ENCODE measurements around the gene STARD5. TPM values are rescaled to one million over a fixed set of nuclear protein-coding genes. Genes with fewer than 3 reads are reported as not detected.

Gene STARD5
- total RNA-seq, 2 experiments from 2014 or later, result 6.5 to 20.3 TPM

GRCh38 chr15:81292523-81293001, 31.4 kb downstream of the STARD5 start:
- peak overlapping the region; percentile 92 for H3K4me3 ChIP-seq (ENCODE audit: low read depth, low read length, poor library complexity, severe bottlenecking)
- no peaks in the 10 kb centered on the region for H4K20me1 ChIP-seq (ENCODE audit: insufficient read depth, low read length)
- peak; percentile 75 for DNase-seq (ENCODE audit: low spot score)
- H3K27ac ChIP-seq (ENCODE audit: low read depth, low read length, poor library complexity, severe bottlenecking), result peak overlapping the region; percentile 98
- BruUV-seq (replicated peaks), result no TSS peak
- H3K9me3 ChIP-seq (ENCODE audit: low read length), result no peaks in the 10 kb centered on the region
- ChIA-PET POLR2A (interaction anchor here (0.6 to 3.3 kb wide), 9 partner anchors 8 to 878 kb away, joined by 3 to 27 read pairs (median 6); partner anchors contain the start of gene STARD5), CTCF (ENCODE audit: unreplicated experiment) (no interaction called here)
- peaks cover 9% of the 10 kb centered on the region for H3K79me2 ChIP-seq (ENCODE audit: insufficient read depth, low read depth, low read length)
- H3K4me1 ChIP-seq (ENCODE audit: insufficient read depth, low read length, poor library complexity, severe bottlenecking), result peaks cover 69% of the 10 kb centered on the region
- intact Hi-C loops (cut with micrococcal nuclease; ENCODE audit: unreplicated experiment), result loop anchor here (1.0 to 10.0 kb wide), 5 partner anchors 8 to 752 kb away; partner anchors contain the start of genes MESD and MEX3B
- H3K36me3 ChIP-seq (ENCODE audit: insufficient read depth, low read length), result peaks cover 4% of the 10 kb centered on the region
- H2AFZ ChIP-seq (ENCODE audit: low read length), result peak overlapping the region; percentile 44; the same call in 1 of the 2 replicates
- H3K9me2 ChIP-seq (ENCODE audit: insufficient read depth, low read length), result no peaks in the 10 kb centered on the region
- no peak for TF ChIP-seq CTCF (conservative IDR thresholded peaks at IDR 0.05; ENCODE audit: low read length)
- no peak for TF ChIP-seq EZH2phosphoT487 (IDR thresholded peaks at IDR 0.05; ENCODE audit: borderline replicate concordance, low read depth, low read length)
- H3K4me2 ChIP-seq (ENCODE audit: low read length), result peak overlapping the region; percentile 91

DNA sequence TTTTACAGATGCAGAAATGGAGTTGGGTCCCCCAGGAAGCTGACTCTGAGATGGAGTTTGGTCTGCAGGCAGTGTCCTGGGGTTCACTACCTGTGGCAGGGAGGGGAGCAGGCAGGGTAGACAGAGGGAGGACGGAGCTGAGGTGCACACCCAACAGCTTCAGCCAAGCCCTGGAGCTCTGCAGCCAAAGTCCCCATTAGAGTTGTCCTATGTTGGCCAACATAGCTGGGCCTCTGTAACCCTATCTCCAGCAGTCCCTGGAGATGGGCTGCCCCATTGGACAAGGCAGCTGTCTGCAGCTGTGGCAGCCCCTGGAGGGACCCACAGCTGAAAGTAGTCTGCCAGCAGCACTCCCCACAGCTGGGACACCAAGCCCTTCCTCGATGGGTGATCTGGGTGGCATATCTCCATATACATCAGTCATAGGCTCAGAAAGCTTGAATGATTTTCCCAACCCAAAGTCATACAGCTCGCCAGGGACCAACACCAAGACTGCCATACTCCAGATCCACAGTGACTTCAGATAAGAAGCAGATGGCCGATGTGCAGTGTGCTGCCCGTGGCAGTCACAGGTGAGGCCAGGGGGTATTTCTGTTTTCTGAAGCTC, 31.9 kb downstream of the STARD5 start:
- POLR2A ChIA-PET, result interaction anchor here (0.6 to 3.3 kb wide), 12 partner anchors 9 to 879 kb away, joined by 3 to 27 read pairs (median 5); partner anchors contain the start of gene STARD5
- BruUV-seq (replicated peaks), result no TSS peak
- H4K20me1 ChIP-seq (ENCODE audit: insufficient read depth, low read length), result no peaks in the 10 kb centered on the region
- peak overlapping the region; percentile 92 for H3K4me3 ChIP-seq (ENCODE audit: low read depth, low read length, poor library complexity, severe bottlenecking)
- peaks cover 73% of the 10 kb centered on the region for H3K4me1 ChIP-seq (ENCODE audit: insufficient read depth, low read length, poor library complexity, severe bottlenecking)
- no peak for TF ChIP-seq EZH2phosphoT487 (IDR thresholded peaks at IDR 0.05; ENCODE audit: borderline replicate concordance, low read depth, low read length)
- peak overlapping the region; percentile 44; the same call in 1 of the 2 replicates for H2AFZ ChIP-seq (ENCODE audit: low read length)
- no peaks in the 10 kb centered on the region for H3K9me3 ChIP-seq (ENCODE audit: low read length)
- H3K79me2 ChIP-seq (ENCODE audit: insufficient read depth, low read depth, low read length), result peaks cover 3% of the 10 kb centered on the region
- H3K36me3 ChIP-seq (ENCODE audit: insufficient read depth, low read length), result peaks cover 1% of the 10 kb centered on the region
- H3K9me2 ChIP-seq (ENCODE audit: insufficient read depth, low read length), result no peaks in the 10 kb centered on the region
- DNase-seq (ENCODE audit: low spot score), result peak; percentile 56
- peak overlapping the region; percentile 98 for H3K27ac ChIP-seq (ENCODE audit: low read depth, low read length, poor library complexity, severe bottlenecking)
- intact Hi-C loops (cut with micrococcal nuclease; ENCODE audit: unreplicated experiment), result loop anchor here (2.0 to 10.0 kb wide), 3 partner anchors 25 to 753 kb away; partner anchors contain the start of genes MESD and MEX3B
- H3K4me2 ChIP-seq (ENCODE audit: low read length), result peak overlapping the region; percentile 91
- CTCF ChIA-PET (ENCODE audit: unreplicated experiment), result interaction anchor here (0.6 to 1.7 kb wide), 4 partner anchors 9 to 26 kb away, joined by 3 to 6 read pairs (median 4); no protein-coding TSS in a partner anchor

GRCh38 chr15:81289910-81290309, 34.0 kb downstream of the STARD5 start:
- Histone ChIP-seq H3K79me2 (ENCODE audit: insufficient read depth, low read depth, low read length) (no peaks in the 10 kb centered on the region), H4K20me1 (ENCODE audit: insufficient read depth, low read length) (no peaks in the 10 kb centered on the region), H3K9me2 (ENCODE audit: insufficient read depth, low read length) (no peaks in the 10 kb centered on the region), H3K4me3 (ENCODE audit: low read depth, low read length, poor library complexity, severe bottlenecking) (no peak overlapping the region), H3K4me1 (ENCODE audit: insufficient read depth, low read length, poor library complexity, severe bottlenecking) (peaks cover 77% of the 10 kb centered on the region), H2AFZ (ENCODE audit: low read length) (no peak overlapping the region), H3K27ac (ENCODE audit: low read depth, low read length, poor library complexity, severe bottlenecking) (no peak overlapping the region), H3K4me2 (ENCODE audit: low read length) (no peak overlapping the region), H3K9me3 (ENCODE audit: low read length) (no peaks in the 10 kb centered on the region), H3K36me3 (ENCODE audit: insufficient read depth, low read length) (no peaks in the 10 kb centered on the region)
- intact Hi-C loops (cut with micrococcal nuclease; ENCODE audit: unreplicated experiment), result loop anchor here (10.0 kb wide), 1 partner anchor 755 kb away; the partner anchor contains the start of gene MEX3B
- CTCF ChIA-PET (ENCODE audit: unreplicated experiment), result interaction anchor here (1.1 kb wide), 1 partner anchor 23 kb away, joined by 4 read pairs; no protein-coding TSS in a partner anchor
- TF ChIP-seq EZH2phosphoT487 (IDR thresholded peaks at IDR 0.05; ENCODE audit: borderline replicate concordance, low read depth, low read length), result no peak
- no peak for TF ChIP-seq CTCF (conservative IDR thresholded peaks at IDR 0.05; ENCODE audit: low read length)
- BruUV-seq (replicated peaks), result no TSS peak
- POLR2A ChIA-PET, result interaction anchor here (0.8 to 3.3 kb wide), 6 partner anchors 10 to 299 kb away, joined by 3 to 27 read pairs (median 4); no protein-coding TSS in a partner anchor
- DNase-seq (ENCODE audit: low spot score), result no peak
